HL-60 (cell line): ENCODE measurements around the gene ABCA7.

Source experiments
- DNase-seq, 2 experiments: peaks; one replicate each; pipeline ENCODE4 v3.0.0-alpha.2; 2010 to 2020; ENCODE audit warnings: low read depth in 1 of 2, low spot score in 1 of 2
- H3K27ac ChIP-seq: fragments of 250-450 bp; sonication (Bioruptor Pico); replicated peaks from 2 replicates; pipeline ENCODE4 v1.5.1; 2020; ENCODE audit warnings: mild to moderate bottlenecking, moderate library complexity
- H3K27me3 ChIP-seq: fragments of 250-450 bp; sonication (Bioruptor Pico); 2 replicates; pipeline ENCODE4 v1.5.1; 2021; ENCODE audit warnings: mild to moderate bottlenecking, moderate library complexity; ENCODE audit not compliant: insufficient read depth, poor library complexity, severe bottlenecking
- H3K4me3 ChIP-seq: replicated peaks from 2 replicates; pipeline ENCODE4 v1.5.1; 2011; ENCODE audit warnings: mild to moderate bottlenecking, control low read depth, low read length; ENCODE audit not compliant: insufficient read depth
- CTCF ChIP-seq: IDR thresholded peaks from one replicate; pipeline ENCODE4 v1.5.1; 2011; ENCODE audit warnings: low read length, control low read depth, inconsistent platforms; ENCODE audit not compliant: insufficient read depth
- GABPA ChIP-seq: IDR thresholded peaks from 2 replicates; pipeline ENCODE4 v1.6.1; 2012; ENCODE audit warnings: low read depth
- POLR2AphosphoS5 ChIP-seq: IDR thresholded peaks from 2 replicates; pipeline ENCODE4 v1.6.1; 2012; ENCODE audit warnings: low read depth
- REST ChIP-seq: IDR thresholded peaks from 2 replicates; pipeline ENCODE4 v1.6.1; 2012; ENCODE audit warnings: low read depth; ENCODE audit not compliant: insufficient replicate concordance
- SPI1 ChIP-seq: IDR thresholded peaks from 2 replicates; pipeline ENCODE4 v1.6.1; 2012; ENCODE audit warnings: low read depth, mild to moderate bottlenecking, borderline replicate concordance

Gene ABCA7

GRCh38 chr19:1040476-1041271 lies 767 bp downstream of the ABCA7 start:
- peak; percentile 87 to 90 for DNase-seq
- H3K27ac ChIP-seq: peak overlapping the region; percentile 36
- no peaks in the 10 kb centered on the region for H3K27me3 ChIP-seq
- no peak for TF ChIP-seq SPI1
- TF ChIP-seq POLR2AphosphoS5: no peak
- TF ChIP-seq CTCF: no peak
- TF ChIP-seq REST: no peak
- TF ChIP-seq GABPA: no peak
- peak overlapping the region; percentile 54 for H3K4me3 ChIP-seq

DNA sequence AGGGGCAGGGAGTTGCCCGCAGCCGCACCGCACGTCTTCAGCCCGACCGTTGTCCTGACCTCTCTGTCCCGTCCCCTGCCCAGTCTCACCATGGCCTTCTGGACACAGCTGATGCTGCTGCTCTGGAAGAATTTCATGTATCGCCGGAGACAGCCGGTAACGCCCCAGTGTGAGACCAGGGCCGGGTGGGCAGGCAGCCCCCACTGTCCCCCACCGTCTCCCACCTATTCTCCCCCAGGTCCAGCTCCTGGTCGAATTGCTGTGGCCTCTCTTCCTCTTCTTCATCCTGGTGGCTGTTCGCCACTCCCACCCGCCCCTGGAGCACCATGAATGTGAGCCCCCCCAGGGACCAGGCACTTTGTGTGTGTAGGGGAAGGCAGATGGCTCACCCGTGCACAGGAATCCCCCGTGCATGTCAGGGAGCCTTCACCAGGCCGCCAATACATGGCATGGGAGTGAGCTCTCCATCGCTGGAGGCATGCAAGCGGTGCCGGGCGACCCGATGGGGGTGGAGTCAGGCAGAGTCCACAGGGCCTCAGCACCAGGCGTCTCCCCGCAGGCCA lies 1.4 kb downstream of the ABCA7 start:
- H3K27ac ChIP-seq: no peak overlapping the region
- no peak for DNase-seq
- no peaks in the 10 kb centered on the region for H3K27me3 ChIP-seq
- TF ChIP-seq CTCF (no peak), POLR2AphosphoS5 (no peak), REST (no peak), GABPA (no peak), SPI1 (no peak)
- H3K4me3 ChIP-seq: peak overlapping the region; percentile 1; the same call in 1 of the 2 replicates

GRCh38 chr19:1041835-1042685 lies 2.2 kb downstream of the ABCA7 start:
- Histone ChIP-seq H3K27ac (no peak overlapping the region), H3K27me3 (no peaks in the 10 kb centered on the region), H3K4me3 (no peak overlapping the region)
- TF ChIP-seq GABPA (no peak), REST (no peak), SPI1 (no peak), CTCF (no peak), POLR2AphosphoS5 (no peak)
- DNase-seq: no peak
